H1 (cell line): ENCODE measurements around the gene C17orf113. TPM values are rescaled to one million over a fixed set of nuclear protein-coding genes. Genes with fewer than 3 reads are reported as not detected.

Source experiments
- CTCF ChIA-PET: fragments of 300-600 bp; sonication (Branson Sonifier 250); formaldehyde crosslinking; loops from one replicate; lab custom pipeline; 2021; ENCODE audit not compliant: partially characterized antibody; lab: Charles Lee
- POLR2A ChIA-PET: fragments of 300-600 bp; sonication (Branson Sonifier 250); formaldehyde crosslinking; loops from one replicate; lab custom pipeline; 2021; ENCODE audit warnings: inconsistent platforms; ENCODE audit not compliant: partially characterized antibody; lab: Charles Lee
- DNase-seq, 2 experiments: peaks; one replicate each; pipeline versions ENCODE4 v3.0.0 to v3.0.0-alpha.2; 2010 to 2022; ENCODE audit warnings: low spot score in 2 of 2, low read depth in 1 of 2, mixed read lengths in 1 of 2
- FAIRE-seq: peaks from 2 replicates; lab custom pipeline; 2011; peaks lifted over from hg19 to GRCh38; lab: Jason Lieb, UNC
- H2AFZ ChIP-seq: 2 replicates; pipeline ENCODE4 v1.8.1; 2012; ENCODE audit warnings: low read length, inconsistent platforms
- H2AK5ac ChIP-seq: 2 replicates; pipeline ENCODE4 v1.6.1; 2013; ENCODE audit warnings: low read depth, low read length
- H2BK120ac ChIP-seq: replicated peaks from 2 replicates; pipeline ENCODE3; 2013; ENCODE audit warnings: low read depth, low read length, inconsistent platforms
- H2BK12ac ChIP-seq: 2 replicates; pipeline ENCODE4 v1.6.1; 2013; ENCODE audit warnings: low read depth, low read length
- H2BK15ac ChIP-seq: 2 replicates; pipeline ENCODE4 v1.6.1; 2013; ENCODE audit warnings: low read length
- H2BK20ac ChIP-seq: 2 replicates; pipeline ENCODE4 v1.6.1; 2013; ENCODE audit warnings: low read length
- H2BK5ac ChIP-seq: 2 replicates; pipeline ENCODE4 v1.6.1; 2013; ENCODE audit warnings: low read depth, low read length
- H3K14ac ChIP-seq: 2 replicates; pipeline ENCODE4 v1.6.1; 2013; ENCODE audit warnings: inconsistent platforms; ENCODE audit not compliant: insufficient read length
- H3K18ac ChIP-seq: 2 replicates; pipeline ENCODE4 v1.6.1; 2013; ENCODE audit warnings: low read length; ENCODE audit errors: extremely low read depth
- H3K23ac ChIP-seq: 2 replicates; pipeline ENCODE4 v1.6.1; 2013; ENCODE audit warnings: inconsistent platforms; ENCODE audit not compliant: insufficient read length
- H3K23me2 ChIP-seq: 2 replicates; pipeline ENCODE4 v1.6.1; 2013; ENCODE audit warnings: low read depth, low read length
- H3K27ac ChIP-seq: 2 replicates; pipeline ENCODE4 v1.6.1; 2011; ENCODE audit warnings: low read depth, low read length, inconsistent platforms
- H3K27me3 ChIP-seq, 4 experiments: replicated peaks in 1 of 4; 1 replicate in 1 of 4; 2 replicates in 3 of 4; pipeline versions ENCODE4 v1.6.1 to v1.8.1; 2011 to 2013; ENCODE audit warnings: low read length in 3 of 4, mild to moderate bottlenecking in 3 of 4, inconsistent platforms in 2 of 4, mixed read lengths in 2 of 4, moderate library complexity in 1 of 4; ENCODE audit not compliant: control insufficient read depth in 3 of 4, insufficient read depth in 3 of 4; ENCODE audit errors: extremely low read depth in 1 of 4
- H3K36me3 ChIP-seq, 4 experiments: 2 replicates each; pipeline versions ENCODE4 v1.6.1 to v1.8.1; 2011 to 2013; ENCODE audit warnings: mild to moderate bottlenecking in 4 of 4, low read length in 3 of 4, moderate library complexity in 2 of 4, control low read depth in 1 of 4, inconsistent platforms in 1 of 4; ENCODE audit not compliant: insufficient read depth in 4 of 4, control insufficient read depth in 2 of 4
- H3K4ac ChIP-seq: replicated peaks from 2 replicates; pipeline ENCODE3; 2013; ENCODE audit warnings: low read length, low read depth, mixed read lengths, inconsistent platforms; ENCODE audit not compliant: insufficient read length
- H3K4me1 ChIP-seq, 4 experiments: replicated peaks in 1 of 4; 1 replicate in 1 of 4; 2 replicates in 3 of 4; pipeline versions ENCODE4 v1.6.1 to v1.8.1; 2011 to 2013; ENCODE audit warnings: low read length in 3 of 4, inconsistent platforms in 2 of 4, mixed read lengths in 1 of 4; ENCODE audit not compliant: insufficient read depth in 4 of 4, control insufficient read depth in 3 of 4
- H3K4me2 ChIP-seq, 2 experiments: 2 replicates each; pipeline versions ENCODE4 v1.6.1 to v1.8.1; 2011 to 2013; ENCODE audit warnings: low read depth in 2 of 2, low read length in 2 of 2, control low read depth in 1 of 2, inconsistent platforms in 1 of 2, mild to moderate bottlenecking in 1 of 2; ENCODE audit not compliant: insufficient read depth in 1 of 2
- H3K4me3 ChIP-seq, 4 experiments: fragments of 200-600, 300-600 bp in 1 of 4; sonication (generic), shearing (Covaris generic), sonication (Bioruptor Twin) in 1 of 4; 2 replicates each; pipeline versions ENCODE4 v1.5.1 to v1.8.1; 2011 to 2016; ENCODE audit warnings: low read length in 4 of 4, low read depth in 3 of 4, control low read depth in 2 of 4, inconsistent platforms in 2 of 4, mild to moderate bottlenecking in 2 of 4, mixed read lengths in 1 of 4, moderate library complexity in 1 of 4; ENCODE audit not compliant: insufficient read depth in 2 of 4; ENCODE audit errors: extremely low read depth in 1 of 4
- H3K56ac ChIP-seq: replicated peaks from 2 replicates; pipeline ENCODE3; 2013; ENCODE audit warnings: low read depth, mild to moderate bottlenecking, mixed read lengths, low read length, inconsistent platforms; ENCODE audit not compliant: insufficient read length
- H3K79me1 ChIP-seq: 2 replicates; pipeline ENCODE4 v1.6.1; 2013; ENCODE audit warnings: low read depth, low read length, control low read depth
- H3K79me2 ChIP-seq, 2 experiments: 2 replicates each; pipeline versions ENCODE4 v1.6.1 to v1.8.1; 2012 to 2013; ENCODE audit warnings: low read length in 2 of 2, mild to moderate bottlenecking in 2 of 2, inconsistent platforms in 1 of 2; ENCODE audit not compliant: insufficient read depth in 2 of 2, control insufficient read depth in 1 of 2
- H3K9ac ChIP-seq, 4 experiments: replicated peaks in 1 of 4; 1 replicate in 1 of 4; 2 replicates in 3 of 4; pipeline versions ENCODE4 v1.6.1 to v1.8.1; 2011 to 2013; ENCODE audit warnings: low read depth in 3 of 4, low read length in 3 of 4, control low read depth in 2 of 4, mild to moderate bottlenecking in 2 of 4, moderate library complexity in 2 of 4, inconsistent platforms in 1 of 4; ENCODE audit errors: extremely low read depth in 1 of 4
- H3K9me3 ChIP-seq, 2 experiments: 2 replicates each; pipeline versions ENCODE4 v1.6.1 to v1.8.1; 2012 to 2013; ENCODE audit warnings: mild to moderate bottlenecking in 2 of 2, moderate library complexity in 2 of 2, control low read depth in 1 of 2, inconsistent platforms in 1 of 2, low read depth in 1 of 2, low read length in 1 of 2, mixed read lengths in 1 of 2; ENCODE audit not compliant: insufficient read depth in 2 of 2
- H4K20me1 ChIP-seq, 2 experiments: replicated peaks in 1 of 2; 2 replicates each; pipeline versions ENCODE3 to v1.8.1; 2011 to 2013; ENCODE audit warnings: inconsistent platforms in 2 of 2, low read length in 2 of 2, mild to moderate bottlenecking in 1 of 2; ENCODE audit not compliant: insufficient read depth in 2 of 2, control insufficient read depth in 1 of 2
- H4K5ac ChIP-seq: 2 replicates; pipeline ENCODE4 v1.6.1; 2013; ENCODE audit warnings: low read length, low read depth, mixed read lengths, inconsistent platforms; ENCODE audit not compliant: insufficient read length
- H4K8ac ChIP-seq: 2 replicates; pipeline ENCODE4 v1.8.0; 2013; ENCODE audit warnings: mild to moderate bottlenecking, moderate library complexity, low read length, inconsistent platforms; ENCODE audit not compliant: insufficient read depth; ENCODE audit errors: extremely low read depth
- H4K91ac ChIP-seq: replicated peaks from 2 replicates; pipeline ENCODE3; 2013; ENCODE audit warnings: low read length, mixed read lengths, inconsistent platforms; ENCODE audit not compliant: insufficient read length
- CBX5 ChIP-seq: fragments of 300-800, 300-1000 bp; sonication (generic); IDR thresholded peaks from 2 replicates; pipeline ENCODE4 v1.7.1; 2016; ENCODE audit warnings: antibody characterized with exemption, low read length, low read depth
- CHD2 ChIP-seq: IDR thresholded peaks from 2 replicates; pipeline ENCODE4 v1.6.1; 2012; ENCODE audit warnings: low read length, improper control_type of control experiment
- CREB1 ChIP-seq: IDR thresholded peaks from 2 replicates; pipeline ENCODE4 v1.6.1; 2012; ENCODE audit warnings: inconsistent platforms
- EP300 ChIP-seq, 2 experiments: IDR thresholded peaks; 1 replicate in 1 of 2; 2 replicates in 1 of 2; pipeline ENCODE4 v1.6.1; 2011 to 2012; ENCODE audit warnings: low read depth in 2 of 2, low read length in 2 of 2, mild to moderate bottlenecking in 2 of 2, borderline replicate concordance in 1 of 2, inconsistent platforms in 1 of 2, moderate library complexity in 1 of 2
- KDM1A ChIP-seq: fragments of 200-600, 300-600 bp; sonication (generic); IDR thresholded peaks from 2 replicates; pipeline ENCODE4 v1.7.1; 2016; ENCODE audit warnings: mild to moderate bottlenecking, low read length, borderline replicate concordance
- POLR2AphosphoS5 ChIP-seq: IDR thresholded peaks from 2 replicates; pipeline ENCODE4 v1.6.1; 2011; ENCODE audit warnings: low read depth, low read length
- RAD21 ChIP-seq, 2 experiments: IDR thresholded peaks in 1 of 2; conservative IDR thresholded peaks in 1 of 2; 2 replicates each; pipeline ENCODE4 v1.6.1; 2011; ENCODE audit warnings: low read depth in 2 of 2, low read length in 2 of 2, improper control_type of control experiment in 1 of 2, inconsistent platforms in 1 of 2, mild to moderate bottlenecking in 1 of 2, moderate library complexity in 1 of 2
- WGBS, 2 experiments: shearing (Covaris generic) in 1 of 2; methylation state at CpG; one replicate each; pipeline versions ENCODE4 v1.1.6 to v1.1.7; 2013 to 2015; ENCODE audit warnings: low lambda C conversion rate in 2 of 2, mixed read lengths in 2 of 2, inconsistent platforms in 1 of 2, low coverage in 1 of 2, missing lambda C conversion rate in 1 of 2; ENCODE audit not compliant: insufficient replicate concordance in 2 of 2, insufficient coverage in 1 of 2, insufficient read length in 1 of 2; ENCODE audit errors: extremely low coverage in 1 of 2, missing lambda C conversion rate in 1 of 2; 5-methylcytosine and 5-hydroxymethylcytosine counted together
- polyA plus RNA-seq, 7 experiments: library from polyadenylated mRNA; depleted of rRNA in 3 of 7; stranded (reverse) in 5 of 7; unstranded in 2 of 7; fragments of >200 nt in 5 of 7; fragments of 200-250 nt in 2 of 7; gene quantifications; 1 replicate in 5 of 7; 2 replicates in 1 of 7; 4 replicates in 1 of 7; pipeline versions ENCODE4 v1.2.1 to v1.2.3, GENCODE V29; 2011 to 2013; ENCODE audit warnings: missing spikeins in 2 of 7, mixed read lengths in 2 of 7
- total RNA-seq: library from RNA; stranded (reverse); fragmentation: NEBNext Ultra II Directional; extraction: Animal tissue kit (Norgen Biotek cat#: 25700); gene quantifications from 2 replicates; pipeline ENCODE4 v1.2.1, GENCODE V29; 2021
- TF ChIP-seq, protein P1 (sequence below): IDR thresholded peaks from 2 replicates; pipeline ENCODE4 v1.6.1; 2011; ENCODE audit warnings: low read depth, mild to moderate bottlenecking, low read length; ENCODE audit not compliant: insufficient read depth
- TF ChIP-seq, protein P2 (sequence below): IDR thresholded peaks from 2 replicates; pipeline ENCODE4 v1.6.1; 2011; ENCODE audit warnings: low read length, improper control_type of control experiment
- TF ChIP-seq, protein P3 (sequence below): IDR thresholded peaks from 2 replicates; pipeline ENCODE4 v1.6.1; 2012; ENCODE audit warnings: inconsistent platforms

Gene C17orf113
- total and polyA plus RNA-seq, 2 of the 8 experiments (the other 6 are each of a cell fraction or from before 2014, with no cell fraction given): 1.0 to 1.4 TPM

DNA sequence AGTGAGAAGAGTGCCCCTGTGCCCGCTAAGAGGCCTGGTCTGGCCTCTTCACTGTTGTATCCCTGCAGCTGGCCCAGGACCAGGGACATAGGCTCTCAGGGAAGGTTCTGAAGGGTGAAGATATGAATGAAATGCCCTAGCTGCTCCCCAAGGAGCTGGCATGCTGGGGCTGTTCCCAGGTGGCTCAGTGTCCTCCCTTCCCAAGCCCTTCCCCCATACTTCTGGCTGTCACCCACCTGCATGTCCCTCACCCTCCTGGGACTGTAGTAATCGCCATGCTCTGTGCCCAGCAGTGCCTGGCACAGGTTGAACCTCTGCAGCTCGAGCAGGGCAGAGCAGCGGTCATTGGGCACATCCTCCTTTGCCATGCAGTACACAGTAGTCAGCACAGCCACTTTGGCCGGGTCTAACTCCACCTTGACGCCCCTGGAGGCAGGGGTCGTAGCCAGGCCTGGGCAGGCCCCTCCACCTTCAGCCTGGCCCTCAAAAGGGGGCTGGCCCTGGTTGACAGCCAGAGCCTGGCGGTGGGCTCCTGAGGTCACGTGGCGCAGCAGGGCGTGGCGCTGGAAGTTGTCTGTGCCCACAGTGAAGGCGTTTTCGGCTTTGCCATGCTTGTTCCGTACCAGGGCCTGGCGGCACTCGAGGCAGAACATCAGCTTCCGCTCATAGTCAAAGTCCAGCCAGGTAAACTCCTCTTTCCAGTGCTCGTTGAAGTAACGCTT is 7.6 kb downstream of the C17orf113 start:
- Histone ChIP-seq H3K79me1 (no peaks in the 10 kb centered on the region), H4K5ac (no peak overlapping the region), H2BK120ac (no peak overlapping the region), H3K9ac (no peak overlapping the region), H2BK15ac (no peak overlapping the region), H3K23me2 (no peaks in the 10 kb centered on the region), H3K23ac (no peak overlapping the region), H3K56ac (no peak overlapping the region), H3K27ac (no peak overlapping the region), H3K79me2 (no peaks in the 10 kb centered on the region), H3K4me2 (no peak overlapping the region), H3K4ac (no peak overlapping the region), H2AK5ac (no peak overlapping the region), H3K18ac (no peak overlapping the region), H4K91ac (no peak overlapping the region), H2AFZ (no peak overlapping the region), H3K14ac (no peak overlapping the region), H3K27me3 (no peaks in the 10 kb centered on the region), H3K4me3 (no peak overlapping the region), H2BK20ac (no peak overlapping the region), H4K20me1 (no peaks in the 10 kb centered on the region), H4K8ac (no peak overlapping the region; the same call in 1 of the 2 replicates), H2BK12ac (no peak overlapping the region), H2BK5ac (no peak overlapping the region), H3K4me1 (peaks cover 0 to 3% (median 1%) of the 10 kb centered on the region in 4 experiments; a peak in 2 of 7 replicates), H3K9me3 (no peaks in the 10 kb centered on the region), H3K36me3 (no peaks in the 10 kb centered on the region)
- 89% methylated on average over 19 of the region's 20 CpGs; no CpG with 5 or more reads in 1 of the 2 experiments for WGBS, 2 experiments
- POLR2A ChIA-PET: interaction anchor here (0.6 kb wide), 1 partner anchor 387 kb away, joined by 3 read pairs; no protein-coding TSS in a partner anchor
- DNase-seq (no peak), FAIRE-seq (no peak)
- CTCF ChIA-PET: interaction anchor here (0.6 to 38.8 kb wide), 7 partner anchors 12 to 1406 kb away, joined by 3 to 1084 read pairs (median 6); partner anchors contain the start of genes DHX58, HSPB9, KAT2A and ZNF385C
- no peak for TF ChIP-seq EP300 (IDR thresholded peaks at IDR 0.05; ENCODE audit: borderline replicate concordance in 1 of 2, low read depth in 2 of 2, low read length in 2 of 2)
- TF ChIP-seq, protein P1, sequence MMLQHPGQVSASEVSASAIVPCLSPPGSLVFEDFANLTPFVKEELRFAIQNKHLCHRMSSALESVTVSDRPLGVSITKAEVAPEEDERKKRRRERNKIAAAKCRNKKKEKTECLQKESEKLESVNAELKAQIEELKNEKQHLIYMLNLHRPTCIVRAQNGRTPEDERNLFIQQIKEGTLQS: no peak
- TF ChIP-seq CREB1: no peak
- TF ChIP-seq, protein P2, sequence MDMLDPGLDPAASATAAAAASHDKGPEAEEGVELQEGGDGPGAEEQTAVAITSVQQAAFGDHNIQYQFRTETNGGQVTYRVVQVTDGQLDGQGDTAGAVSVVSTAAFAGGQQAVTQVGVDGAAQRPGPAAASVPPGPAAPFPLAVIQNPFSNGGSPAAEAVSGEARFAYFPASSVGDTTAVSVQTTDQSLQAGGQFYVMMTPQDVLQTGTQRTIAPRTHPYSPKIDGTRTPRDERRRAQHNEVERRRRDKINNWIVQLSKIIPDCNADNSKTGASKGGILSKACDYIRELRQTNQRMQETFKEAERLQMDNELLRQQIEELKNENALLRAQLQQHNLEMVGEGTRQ: no peak
- TF ChIP-seq KDM1A: no peak
- no peak for TF ChIP-seq CHD2
- TF ChIP-seq, protein P3, sequence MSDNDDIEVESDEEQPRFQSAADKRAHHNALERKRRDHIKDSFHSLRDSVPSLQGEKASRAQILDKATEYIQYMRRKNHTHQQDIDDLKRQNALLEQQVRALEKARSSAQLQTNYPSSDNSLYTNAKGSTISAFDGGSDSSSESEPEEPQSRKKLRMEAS: no peak
- TF ChIP-seq CBX5: no peak
- TF ChIP-seq POLR2AphosphoS5: no peak
- TF ChIP-seq RAD21 (IDR thresholded peaks at IDR 0.05 in 1 of 2, conservative IDR thresholded peaks at IDR 0.05 in 1 of 2; ENCODE audit: low read depth in 2 of 2, low read length in 2 of 2): no peak
